ENCODE data around the gene EIF4E3. TPM values are rescaled to one million over a fixed set of nuclear protein-coding genes. Genes with fewer than 3 reads are reported as not detected.

The EIF4E3 gene
- total RNA-seq, 4 donors from 2014 or later: 7.4 to 16.2 (median 10.2) TPM

- Histone ChIP-seq H3K36me3 (no peaks in the 10 kb centered on the region), H3K27ac (no peak overlapping the region), H3K4me1 (peaks cover 0 to 5% (median 0%) of the 10 kb centered on the region in 3 donors), H3K27me3 (no peaks in the 10 kb centered on the region), H3K4me3 (no peak overlapping the region), H3K9me3 (no peaks in the 10 kb centered on the region)
- WGBS, 2 donors: 66 to 73% methylated on average over 6 of the region's 6 CpGs
- no peak for DNase-seq
- TF ChIP-seq CTCF (IDR thresholded peaks at IDR 0.05) (no peak), POLR2A (IDR thresholded peaks at IDR 0.05) (no peak)
- intact Hi-C loops (cut with DNase I): no loop called here
Measured at GRCh38 chr3:71628522-71628921, 96.7 kb downstream of the EIF4E3 start.

GRCh38 chr3:71625676-71626075, 99.5 kb downstream of the EIF4E3 start:
- Histone ChIP-seq H3K27ac (no peak overlapping the region), H3K36me3 (no peaks in the 10 kb centered on the region), H3K27me3 (no peaks in the 10 kb centered on the region), H3K4me1 (peaks cover 0 to 5% (median 0%) of the 10 kb centered on the region in 3 donors), H3K4me3 (no peak overlapping the region), H3K9me3 (no peaks in the 10 kb centered on the region)
- TF ChIP-seq POLR2A (IDR thresholded peaks at IDR 0.05) (no peak), CTCF (IDR thresholded peaks at IDR 0.05) (no peak)
- intact Hi-C loops (cut with DNase I): no loop called here
- DNase-seq: no peak

Other genes with a start within 250 kb of the EIF4E3 start
- gene FOXP1, start 141.7 kb downstream of the EIF4E3 start, total RNA-seq: 100 to 1,000 TPM in 1 of 4 donors, 10 to 100 TPM in 3; 49.1 to 124 (median 61.1) TPM
- 1 to 10 TPM; 2.1 to 3.6 (median 2.7) TPM for gene GPR27, start 28.5 kb upstream of the EIF4E3 start, total RNA-seq
- under 1 TPM in 2 of 4 donors, not detected in 2; 0.62 to 0.83 TPM for gene PROK2, start 59.7 kb upstream of the EIF4E3 start, total RNA-seq